H1 (cell line): ENCODE results near the gene SDHAF4.

Experiments
- BRCA1 ChIP-seq: IDR thresholded peaks from 2 replicates; pipeline ENCODE4 v1.6.1; 2012; ENCODE audit warnings: low read depth, low read length, improper control_type of control experiment
- CBX5 ChIP-seq: fragments of 300-800, 300-1000 bp; sonication (generic); IDR thresholded peaks from 2 replicates; pipeline ENCODE4 v1.7.1; 2016; ENCODE audit warnings: antibody characterized with exemption, low read length, low read depth
- CEBPB ChIP-seq: IDR thresholded peaks from 2 replicates; pipeline ENCODE4 v1.6.1; 2012; ENCODE audit warnings: low read depth, low read length
- EP300 ChIP-seq, 2 experiments: IDR thresholded peaks; 1 replicate in 1 of 2; 2 replicates in 1 of 2; pipeline ENCODE4 v1.6.1; 2011 to 2012; ENCODE audit warnings: low read depth in 2 of 2, low read length in 2 of 2, mild to moderate bottlenecking in 2 of 2, borderline replicate concordance in 1 of 2, inconsistent platforms in 1 of 2, moderate library complexity in 1 of 2
- EZH2 ChIP-seq: fragments of 200-600 bp; sonication (generic); IDR thresholded peaks from 2 replicates; pipeline ENCODE4 v1.7.1; 2012; ENCODE audit warnings: low read depth, mild to moderate bottlenecking, moderate library complexity, low read length, inconsistent platforms; ENCODE audit not compliant: severe bottlenecking
- PHF8 ChIP-seq: fragments of 200-600 bp; sonication (generic); conservative IDR thresholded peaks from 2 replicates; pipeline ENCODE4 v1.7.1; 2012; ENCODE audit warnings: low read depth, mild to moderate bottlenecking, inconsistent platforms, low read length, moderate library complexity
- POLR2A ChIP-seq, 2 experiments: IDR thresholded peaks; 1 replicate in 1 of 2; 2 replicates in 1 of 2; pipeline ENCODE4 v1.6.1; 2011; ENCODE audit warnings: low read depth in 2 of 2, low read length in 2 of 2, mild to moderate bottlenecking in 2 of 2; ENCODE audit errors: control extremely low read depth in 1 of 2
- RBBP5 ChIP-seq: IDR thresholded peaks from 2 replicates; pipeline ENCODE4 v1.7.1; 2012; ENCODE audit warnings: low read depth, mild to moderate bottlenecking, inconsistent platforms, low read length, moderate library complexity, borderline replicate concordance
- TCF12 ChIP-seq: IDR thresholded peaks from 2 replicates; pipeline ENCODE4 v1.6.1; 2011; ENCODE audit warnings: low read depth, mild to moderate bottlenecking, low read length
- TEAD4 ChIP-seq: IDR thresholded peaks from 2 replicates; pipeline ENCODE4 v1.6.1; 2012; ENCODE audit warnings: low read depth, low read length, inconsistent platforms, mixed read lengths
- ZNF274 ChIP-seq: IDR thresholded peaks from 2 replicates; pipeline ENCODE4 v1.7.0; 2012; ENCODE audit warnings: low read length, borderline replicate concordance; ENCODE audit errors: extremely low read depth
- TF ChIP-seq, protein P1 (sequence below): IDR thresholded peaks from 2 replicates; pipeline ENCODE4 v1.6.1; 2012; ENCODE audit warnings: low read length, inconsistent platforms
- TF ChIP-seq, protein P2 (sequence below), 3 experiments: IDR thresholded peaks; 1 replicate in 2 of 3; 2 replicates in 1 of 3; pipeline versions ENCODE4 v1.5.1 to v1.6.1; 2011; ENCODE audit warnings: low read length in 3 of 3, mild to moderate bottlenecking in 3 of 3, inconsistent platforms in 2 of 3, low read depth in 1 of 3, moderate library complexity in 1 of 3; ENCODE audit not compliant: insufficient read depth in 1 of 3; ENCODE audit errors: control extremely low read depth in 1 of 3
- TF ChIP-seq, protein P3 (sequence below): IDR thresholded peaks from 2 replicates; pipeline ENCODE4 v1.6.1; 2012; ENCODE audit warnings: inconsistent platforms

DNA sequence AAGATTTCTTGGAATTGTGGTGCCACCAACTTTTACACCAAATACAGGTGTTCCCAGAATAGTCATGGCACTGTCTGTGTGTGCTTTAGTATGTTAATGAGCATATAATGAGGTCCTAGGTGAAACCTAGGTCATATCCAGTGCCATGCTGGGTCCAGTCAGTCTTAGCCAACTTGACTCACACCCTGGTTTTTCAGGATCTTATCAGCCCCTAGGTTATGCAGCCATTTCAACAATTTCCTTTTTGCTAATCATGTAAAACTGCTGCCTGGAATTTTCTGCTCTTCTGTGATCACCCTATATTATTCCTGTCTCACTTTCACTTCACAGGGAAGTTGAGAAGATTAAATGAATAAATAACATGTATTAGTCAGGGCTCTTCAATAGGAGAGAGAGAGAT is 23.7 kb downstream of the SDHAF4 start:
- TF ChIP-seq RBBP5 (no peak), CBX5 (no peak), PHF8 (no peak), ZNF274 (no peak), TCF12 (no peak), POLR2A (IDR thresholded peaks at IDR 0.05; ENCODE audit: control extremely low read depth in 1 of 2, low read depth in 2 of 2, low read length in 2 of 2) (no peak), EP300 (IDR thresholded peaks at IDR 0.05; ENCODE audit: borderline replicate concordance in 1 of 2, low read depth in 2 of 2, low read length in 2 of 2) (no peak), EZH2 (no peak), CEBPB (no peak), BRCA1 (no peak), TEAD4 (no peak)
- TF ChIP-seq, protein P1, sequence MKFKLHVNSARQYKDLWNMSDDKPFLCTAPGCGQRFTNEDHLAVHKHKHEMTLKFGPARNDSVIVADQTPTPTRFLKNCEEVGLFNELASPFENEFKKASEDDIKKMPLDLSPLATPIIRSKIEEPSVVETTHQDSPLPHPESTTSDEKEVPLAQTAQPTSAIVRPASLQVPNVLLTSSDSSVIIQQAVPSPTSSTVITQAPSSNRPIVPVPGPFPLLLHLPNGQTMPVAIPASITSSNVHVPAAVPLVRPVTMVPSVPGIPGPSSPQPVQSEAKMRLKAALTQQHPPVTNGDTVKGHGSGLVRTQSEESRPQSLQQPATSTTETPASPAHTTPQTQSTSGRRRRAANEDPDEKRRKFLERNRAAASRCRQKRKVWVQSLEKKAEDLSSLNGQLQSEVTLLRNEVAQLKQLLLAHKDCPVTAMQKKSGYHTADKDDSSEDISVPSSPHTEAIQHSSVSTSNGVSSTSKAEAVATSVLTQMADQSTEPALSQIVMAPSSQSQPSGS: no peak
- TF ChIP-seq, protein P2, sequence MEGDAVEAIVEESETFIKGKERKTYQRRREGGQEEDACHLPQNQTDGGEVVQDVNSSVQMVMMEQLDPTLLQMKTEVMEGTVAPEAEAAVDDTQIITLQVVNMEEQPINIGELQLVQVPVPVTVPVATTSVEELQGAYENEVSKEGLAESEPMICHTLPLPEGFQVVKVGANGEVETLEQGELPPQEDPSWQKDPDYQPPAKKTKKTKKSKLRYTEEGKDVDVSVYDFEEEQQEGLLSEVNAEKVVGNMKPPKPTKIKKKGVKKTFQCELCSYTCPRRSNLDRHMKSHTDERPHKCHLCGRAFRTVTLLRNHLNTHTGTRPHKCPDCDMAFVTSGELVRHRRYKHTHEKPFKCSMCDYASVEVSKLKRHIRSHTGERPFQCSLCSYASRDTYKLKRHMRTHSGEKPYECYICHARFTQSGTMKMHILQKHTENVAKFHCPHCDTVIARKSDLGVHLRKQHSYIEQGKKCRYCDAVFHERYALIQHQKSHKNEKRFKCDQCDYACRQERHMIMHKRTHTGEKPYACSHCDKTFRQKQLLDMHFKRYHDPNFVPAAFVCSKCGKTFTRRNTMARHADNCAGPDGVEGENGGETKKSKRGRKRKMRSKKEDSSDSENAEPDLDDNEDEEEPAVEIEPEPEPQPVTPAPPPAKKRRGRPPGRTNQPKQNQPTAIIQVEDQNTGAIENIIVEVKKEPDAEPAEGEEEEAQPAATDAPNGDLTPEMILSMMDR (IDR thresholded peaks at IDR 0.05; ENCODE audit: control extremely low read depth in 1 of 3, insufficient read depth in 1 of 3, low read depth in 1 of 3, low read length in 3 of 3): no peak
- TF ChIP-seq, protein P3, sequence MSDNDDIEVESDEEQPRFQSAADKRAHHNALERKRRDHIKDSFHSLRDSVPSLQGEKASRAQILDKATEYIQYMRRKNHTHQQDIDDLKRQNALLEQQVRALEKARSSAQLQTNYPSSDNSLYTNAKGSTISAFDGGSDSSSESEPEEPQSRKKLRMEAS: no peak
